HCT116 (cell line): ENCODE measurements around the gene LXN. TPM values are rescaled to one million over a fixed set of nuclear protein-coding genes. Genes with fewer than 3 reads are reported as not detected.

Experiments used
- ATAC-seq: fragments of 200-7000 bp; cut with Tn5 transposase; 2 replicates; pipeline ENCODE4 v1.9.1; 2020; ENCODE audit warnings: mild to moderate bottlenecking, moderate library complexity
- BruUV-seq: library from RNA; stranded (reverse); fragments of 400-500 nt; replicated peaks from 2 replicates; lab custom pipeline; 2021; lab: Mats Ljungman, UMichigan
- CTCF ChIA-PET: fragments of 300-600 bp; sonication (Branson Sonifier 250); formaldehyde crosslinking; loops from one replicate; lab custom pipeline; 2021; ENCODE audit warnings: antibody characterized with exemption; lab: Charles Lee
- POLR2A ChIA-PET: fragments of 300-600, 350-600 bp; sonication (Branson Sonifier 250); formaldehyde crosslinking; loops from one replicate; lab custom pipeline; 2021; ENCODE audit warnings: antibody characterized with exemption; lab: Charles Lee
- RAD21 ChIA-PET, 2 experiments: fragments of 300-600 bp; sonication (Branson Sonifier 250); formaldehyde crosslinking; loops; one replicate each; lab custom pipeline; 2023; ENCODE audit warnings: low total read pairs in 2 of 2; ENCODE audit not compliant: uncharacterized antibody in 2 of 2, unreplicated experiment in 2 of 2, low non-redundant PET in 1 of 2; lab: Charles Lee
- DNase-seq: peaks from one replicate; pipeline ENCODE4 v3.0.0-alpha.2; 2010; ENCODE audit warnings: low read depth, low spot score
- H2AFZ ChIP-seq: fragments of 200-600 bp; shearing (Covaris generic), sonication (generic); 2 replicates; pipeline ENCODE4 v1.6.1; 2017; ENCODE audit warnings: low read depth, mixed run types, mixed read lengths, antibody characterized with exemption, low read length; ENCODE audit not compliant: poor library complexity, severe bottlenecking
- H3K27ac ChIP-seq: 2 replicates; pipeline ENCODE4 v1.5.1; 2012; ENCODE audit warnings: low read depth, low read length
- H3K27me3 ChIP-seq: fragments of 200-600 bp; sonication (generic); 2 replicates; pipeline ENCODE4 v1.6.1; 2016; ENCODE audit warnings: mixed run types, low read length, mixed read lengths; ENCODE audit not compliant: insufficient read depth
- H3K36me3 ChIP-seq, 2 experiments: fragments of 200-500 bp in 1 of 2; fragments of 200-600 bp in 1 of 2; sonication (Bioruptor generic) in 1 of 2; sonication (generic) in 1 of 2; 2 replicates each; pipeline versions ENCODE4 v1.5.1 to v1.6.1; 2014 to 2016; ENCODE audit warnings: low read length in 2 of 2, inconsistent platforms in 1 of 2, mixed read lengths in 1 of 2, mixed run types in 1 of 2; ENCODE audit not compliant: insufficient read depth in 2 of 2, control insufficient read depth in 1 of 2
- H3K4me1 ChIP-seq, 2 experiments: fragments of 200-600 bp in 1 of 2; sonication (generic) in 1 of 2; 2 replicates each; pipeline versions ENCODE4 v1.5.1 to v1.6.1; 2012 to 2017; ENCODE audit warnings: low read length in 2 of 2, inconsistent platforms in 1 of 2, mild to moderate bottlenecking in 1 of 2, mixed read lengths in 1 of 2, mixed run types in 1 of 2, moderate library complexity in 1 of 2; ENCODE audit not compliant: insufficient read depth in 2 of 2, control insufficient read depth in 1 of 2
- H3K4me2 ChIP-seq: fragments of 200-600 bp; sonication (generic); 2 replicates; pipeline ENCODE4 v1.6.1; 2017; ENCODE audit warnings: mixed run types, low read length, mixed read lengths
- H3K4me3 ChIP-seq, 2 experiments: fragments of 200-600 bp in 1 of 2; sonication (generic) in 1 of 2; replicated peaks in 1 of 2; 2 replicates each; pipeline ENCODE4 v1.5.1; 2011 to 2016; ENCODE audit warnings: low read length in 2 of 2, control low read depth in 1 of 2, low read depth in 1 of 2, mild to moderate bottlenecking in 1 of 2, mixed read lengths in 1 of 2, mixed run types in 1 of 2
- H3K79me2 ChIP-seq: fragments of 200-600 bp; sonication (generic); 2 replicates; pipeline ENCODE4 v1.6.1; 2017; ENCODE audit warnings: mild to moderate bottlenecking, mixed run types, low read length, moderate library complexity, mixed read lengths; ENCODE audit not compliant: insufficient read depth
- H3K9ac ChIP-seq: fragments of 200-600 bp; sonication (generic); 2 replicates; pipeline ENCODE4 v1.6.1; 2016; ENCODE audit warnings: low read length, mixed read lengths
- H3K9me2 ChIP-seq: fragments of 200-600 bp; sonication (generic), shearing (Covaris generic); 2 replicates; pipeline ENCODE4 v1.6.1; 2017; ENCODE audit warnings: mixed run types, mild to moderate bottlenecking, moderate library complexity; ENCODE audit not compliant: insufficient read depth
- H3K9me3 ChIP-seq, 2 experiments: fragments of 200-500 bp in 1 of 2; fragments of 200-600 bp in 1 of 2; sonication (Bioruptor generic) in 1 of 2; sonication (generic) in 1 of 2; 2 replicates each; pipeline ENCODE4 v1.6.1; 2014 to 2017; ENCODE audit warnings: low read length in 2 of 2, mixed read lengths in 2 of 2, inconsistent platforms in 1 of 2, low read depth in 1 of 2, mild to moderate bottlenecking in 1 of 2, mixed run types in 1 of 2, moderate library complexity in 1 of 2; ENCODE audit not compliant: control insufficient read depth in 1 of 2, insufficient read depth in 1 of 2
- H4K20me1 ChIP-seq: fragments of 200-600 bp; sonication (generic), shearing (Covaris generic); 2 replicates; pipeline ENCODE4 v1.6.1; 2017; ENCODE audit warnings: mixed run types, mild to moderate bottlenecking, moderate library complexity; ENCODE audit not compliant: insufficient read depth
- CBX3 ChIP-seq: IDR thresholded peaks from 2 replicates; pipeline ENCODE4 v1.6.1; 2012; ENCODE audit warnings: low read depth
- CEBPB ChIP-seq: IDR thresholded peaks from 2 replicates; pipeline ENCODE4 v1.6.1; 2012; ENCODE audit warnings: low read depth
- EGR1 ChIP-seq: IDR thresholded peaks from 2 replicates; pipeline ENCODE4 v1.6.1; 2012; ENCODE audit warnings: low read depth
- EZH2 ChIP-seq: fragments of 200-600 bp; sonication (generic); IDR thresholded peaks from 2 replicates; pipeline ENCODE4 v1.6.1; 2017; ENCODE audit warnings: antibody characterized with exemption, mixed run types
- JUND ChIP-seq: IDR thresholded peaks from 2 replicates; pipeline ENCODE4 v1.6.1; 2012
- POLR2AphosphoS5 ChIP-seq: IDR thresholded peaks from 2 replicates; pipeline ENCODE4 v1.6.1; 2011; ENCODE audit warnings: mild to moderate bottlenecking, low read depth, low read length, moderate library complexity
- RAD21 ChIP-seq: IDR thresholded peaks from 2 replicates; pipeline ENCODE4 v1.6.1; 2012; ENCODE audit warnings: low read depth, mild to moderate bottlenecking
- REST ChIP-seq: IDR thresholded peaks from 2 replicates; pipeline ENCODE4 v1.6.1; 2012; ENCODE audit warnings: low read depth
- SIN3A ChIP-seq: IDR thresholded peaks from 2 replicates; pipeline ENCODE4 v1.6.1; 2012; ENCODE audit warnings: low read depth
- SRF ChIP-seq: IDR thresholded peaks from 2 replicates; pipeline ENCODE4 v1.6.1; 2012; ENCODE audit warnings: low read depth
- TCF7L2 ChIP-seq: IDR thresholded peaks from 2 replicates; pipeline ENCODE4 v1.7.0; 2011; ENCODE audit warnings: borderline replicate concordance, inconsistent platforms; ENCODE audit not compliant: insufficient read depth, insufficient read length; ENCODE audit errors: extremely low read depth
- ZFX ChIP-seq: fragments of 450-650 bp; IDR thresholded peaks from 2 replicates; pipeline ENCODE4 v1.6.1; 2017
- intact Hi-C: fragments of 100-400 bp; cut with micrococcal nuclease; formaldehyde crosslinking; loops from 2 replicates; pipeline ENCODE4 v1.10.0; 2022
- total RNA-seq: library from RNA; stranded (reverse); gene quantifications from one replicate; pipeline ENCODE4 v1.2.1, GENCODE V29; 2021; ENCODE audit not compliant: unreplicated experiment
- TF ChIP-seq, protein P1 (sequence below): IDR thresholded peaks from 2 replicates; pipeline ENCODE4 v1.6.1; 2011; ENCODE audit warnings: mild to moderate bottlenecking, low read length, moderate library complexity; ENCODE audit not compliant: insufficient replicate concordance; ENCODE audit errors: extremely low read depth

LXN gene
- total RNA-seq, 1 experiment from 2014 or later: not detected

- H3K27me3 ChIP-seq: no peaks in the 10 kb centered on the region
- peaks cover 11% of the 10 kb centered on the region; the same call in 1 of the 2 replicates for H3K79me2 ChIP-seq
- H3K9ac ChIP-seq: no peak overlapping the region
- TF ChIP-seq ZFX (no peak), SRF (no peak), SIN3A (no peak), JUND (no peak), CEBPB (no peak), CBX3 (no peak), POLR2AphosphoS5 (no peak), RAD21 (no peak)
- TF ChIP-seq, protein P1, sequence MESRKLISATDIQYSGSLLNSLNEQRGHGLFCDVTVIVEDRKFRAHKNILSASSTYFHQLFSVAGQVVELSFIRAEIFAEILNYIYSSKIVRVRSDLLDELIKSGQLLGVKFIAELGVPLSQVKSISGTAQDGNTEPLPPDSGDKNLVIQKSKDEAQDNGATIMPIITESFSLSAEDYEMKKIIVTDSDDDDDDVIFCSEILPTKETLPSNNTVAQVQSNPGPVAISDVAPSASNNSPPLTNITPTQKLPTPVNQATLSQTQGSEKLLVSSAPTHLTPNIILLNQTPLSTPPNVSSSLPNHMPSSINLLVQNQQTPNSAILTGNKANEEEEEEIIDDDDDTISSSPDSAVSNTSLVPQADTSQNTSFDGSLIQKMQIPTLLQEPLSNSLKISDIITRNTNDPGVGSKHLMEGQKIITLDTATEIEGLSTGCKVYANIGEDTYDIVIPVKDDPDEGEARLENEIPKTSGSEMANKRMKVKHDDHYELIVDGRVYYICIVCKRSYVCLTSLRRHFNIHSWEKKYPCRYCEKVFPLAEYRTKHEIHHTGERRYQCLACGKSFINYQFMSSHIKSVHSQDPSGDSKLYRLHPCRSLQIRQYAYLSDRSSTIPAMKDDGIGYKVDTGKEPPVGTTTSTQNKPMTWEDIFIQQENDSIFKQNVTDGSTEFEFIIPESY: no peak
- intact Hi-C loops: no loop called here
- no peak overlapping the region for H3K4me3 ChIP-seq
- H3K4me2 ChIP-seq: no peak overlapping the region
- DNase-seq (no peak), ATAC-seq (no peak)
- POLR2A ChIA-PET: no interaction called here
- H3K36me3 ChIP-seq: peaks cover 15 to 23% of the 10 kb centered on the region in 2 experiments
- RAD21 ChIA-PET: no interaction called here
- no peaks in the 10 kb centered on the region for H3K9me3 ChIP-seq
- BruUV-seq: no TSS peak
- no peaks in the 10 kb centered on the region for H3K4me1 ChIP-seq
- H4K20me1 ChIP-seq: no peaks in the 10 kb centered on the region; the same call in 1 of the 2 replicates
- H3K9me2 ChIP-seq: no peaks in the 10 kb centered on the region
- CTCF ChIA-PET: interaction anchor here (1.1 kb wide), 1 partner anchor 22 kb away, joined by 3 read pairs; the partner anchor contains the start of gene GFM1
- H3K27ac ChIP-seq: no peak overlapping the region
- no peak overlapping the region for H2AFZ ChIP-seq
Measured at GRCh38 chr3:158666416-158666815, 6.0 kb downstream of the LXN start.

GRCh38 chr3:158663832-158664231 lies 8.6 kb downstream of the LXN start:
- TF ChIP-seq TCF7L2 (no peak), EGR1 (no peak), CEBPB (no peak), RAD21 (no peak), EZH2 (no peak), REST (no peak), ZFX (no peak)
- TF ChIP-seq, protein P1: no peak
- H3K4me3 ChIP-seq: no peak overlapping the region
- DNase-seq (no peak), ATAC-seq (no peak)
- H4K20me1 ChIP-seq: no peaks in the 10 kb centered on the region
- BruUV-seq: no TSS peak
- ChIA-PET POLR2A (no interaction called here), RAD21 (no interaction called here), CTCF (no interaction called here)
- H3K27ac ChIP-seq: no peak overlapping the region
- H2AFZ ChIP-seq: no peak overlapping the region
- no peak overlapping the region for H3K9ac ChIP-seq
- intact Hi-C loops: no loop called here
- H3K4me2 ChIP-seq: no peak overlapping the region
- no peaks in the 10 kb centered on the region for H3K4me1 ChIP-seq
- H3K36me3 ChIP-seq: peaks cover 22 to 36% of the 10 kb centered on the region in 2 experiments
- no peaks in the 10 kb centered on the region for H3K27me3 ChIP-seq
- no peaks in the 10 kb centered on the region for H3K9me3 ChIP-seq
- no peaks in the 10 kb centered on the region for H3K9me2 ChIP-seq
- peaks cover 11% of the 10 kb centered on the region; the same call in 1 of the 2 replicates for H3K79me2 ChIP-seq
